PC-3 (cell line): Measurements from ENCODE around the gene ARSG.

Source experiments
- CTCF ChIP-seq: fragments of 300-600 bp; sonication (generic); conservative IDR thresholded peaks from 2 replicates; pipeline ENCODE4 v1.5.1; 2017; ENCODE audit warnings: antibody characterized with exemption, low read depth, mild to moderate bottlenecking, low read length
- EZH2 ChIP-seq: fragments of 300-600 bp; sonication (generic); IDR thresholded peaks from one replicate; pipeline ENCODE4 v1.6.1; 2017; ENCODE audit warnings: antibody characterized with exemption, mild to moderate bottlenecking, low read length; ENCODE audit not compliant: unreplicated experiment
- EZH2phosphoT487 ChIP-seq: fragments of 300-600 bp; sonication (generic); IDR thresholded peaks from 2 replicates; pipeline ENCODE4 v1.6.1; 2018; ENCODE audit warnings: mild to moderate bottlenecking, antibody characterized with exemption, low read length, borderline replicate concordance

DNA sequence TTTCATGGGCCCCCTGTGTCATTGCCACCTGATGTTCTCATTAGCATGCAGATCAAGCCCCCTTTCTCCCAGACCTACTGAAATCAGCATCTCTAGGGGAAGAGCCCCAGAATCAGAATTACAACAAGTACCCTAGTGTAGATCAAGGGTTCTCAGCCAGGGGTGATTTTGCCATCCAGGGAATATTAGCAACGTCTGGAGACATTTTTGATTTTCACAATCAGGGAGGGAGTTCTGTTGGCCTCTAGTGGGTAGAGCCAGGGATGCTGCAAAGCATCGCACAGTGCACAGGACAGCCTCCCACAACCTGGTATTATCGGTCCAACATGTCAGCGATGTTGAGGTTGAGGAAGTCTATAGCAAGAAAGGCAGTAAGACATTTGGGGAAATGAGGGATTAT, 36.1 kb upstream of the ARSG start:
- no peak for TF ChIP-seq CTCF
- no peak for TF ChIP-seq EZH2phosphoT487
- TF ChIP-seq EZH2, result no peak
